Naive thymus-derived CD8-positive, alpha-beta T cell (primary cell): ENCODE data around the gene MYH6. TPM values are rescaled to one million over a fixed set of nuclear protein-coding genes. Genes with fewer than 3 reads are reported as not detected.

Experiments used
- ATAC-seq, 2 donors: fragments of 150-1000 bp; cut with Tn5 transposase in 1 of 2; sonication (Bioruptor Pico), chemical (Tn5 transposase) in 1 of 2; 1 replicate in 1 of 2; 2 replicates in 1 of 2; pipeline ENCODE4 v1.10.0; 2021; ENCODE audit warnings: mild to moderate bottlenecking in 2 of 2, moderate library complexity in 2 of 2
- POLR2A ChIA-PET: fragments of 350-600 bp; sonication (Branson Sonifier 250); formaldehyde crosslinking; loops from one replicate; lab custom pipeline; 2021; ENCODE audit warnings: antibody characterized with exemption; lab: Charles Lee
- DNase-seq, 10 donors: peaks; one replicate each; pipeline versions ENCODE4 v3.0.0 to v3.0.0-alpha.2; 2020 to 2022
- H3K27ac Mint-ChIP-seq, 10 donors: one replicate each; pipeline ENCODE4 v1.8.0; 2020 to 2022; ENCODE audit warnings: mild to moderate bottlenecking in 10 of 10, mixed read lengths in 10 of 10, moderate library complexity in 4 of 10, inconsistent platforms in 1 of 10
- H3K27me3 Mint-ChIP-seq, 5 donors: one replicate each; pipeline ENCODE4 v1.8.0; 2021 to 2022; ENCODE audit warnings: mixed read lengths in 5 of 5
- H3K36me3 Mint-ChIP-seq, 3 donors: one replicate each; pipeline ENCODE4 v1.8.0; 2020 to 2022; ENCODE audit warnings: mixed read lengths in 3 of 3, mild to moderate bottlenecking in 2 of 3, inconsistent platforms in 1 of 3
- H3K4me1 Mint-ChIP-seq, 4 donors: one replicate each; pipeline ENCODE4 v1.8.0; 2021 to 2022; ENCODE audit warnings: mixed read lengths in 4 of 4
- H3K4me3 Mint-ChIP-seq, 10 donors: one replicate each; pipeline ENCODE4 v1.8.0; 2020 to 2022; ENCODE audit warnings: mild to moderate bottlenecking in 10 of 10, mixed read lengths in 10 of 10, moderate library complexity in 6 of 10, inconsistent platforms in 1 of 10
- H3K9me3 Mint-ChIP-seq, 9 donors: one replicate each; pipeline ENCODE4 v1.8.0; 2020 to 2022; ENCODE audit warnings: mixed read lengths in 9 of 9, mild to moderate bottlenecking in 3 of 9, inconsistent platforms in 1 of 9, moderate library complexity in 1 of 9
- polyA plus RNA-seq, 3 donors: library from polyadenylated mRNA; unstranded; fragments of 300-500 nt; fragmentation: Illumina TruSeq; gene quantifications; one replicate each; pipeline ENCODE4 v1.2.3, GENCODE V29; 2021
- total RNA-seq, 8 experiments: library from RNA in 2 of 8; stranded (reverse) in 2 of 8; gene quantifications; one replicate each; pipeline ENCODE4 v1.2.3 and lab custom pipeline; 2021 to 2026

The MYH6 gene
- total and polyA plus RNA-seq, 5 experiments from 2014 or later: not detected

DNA sequence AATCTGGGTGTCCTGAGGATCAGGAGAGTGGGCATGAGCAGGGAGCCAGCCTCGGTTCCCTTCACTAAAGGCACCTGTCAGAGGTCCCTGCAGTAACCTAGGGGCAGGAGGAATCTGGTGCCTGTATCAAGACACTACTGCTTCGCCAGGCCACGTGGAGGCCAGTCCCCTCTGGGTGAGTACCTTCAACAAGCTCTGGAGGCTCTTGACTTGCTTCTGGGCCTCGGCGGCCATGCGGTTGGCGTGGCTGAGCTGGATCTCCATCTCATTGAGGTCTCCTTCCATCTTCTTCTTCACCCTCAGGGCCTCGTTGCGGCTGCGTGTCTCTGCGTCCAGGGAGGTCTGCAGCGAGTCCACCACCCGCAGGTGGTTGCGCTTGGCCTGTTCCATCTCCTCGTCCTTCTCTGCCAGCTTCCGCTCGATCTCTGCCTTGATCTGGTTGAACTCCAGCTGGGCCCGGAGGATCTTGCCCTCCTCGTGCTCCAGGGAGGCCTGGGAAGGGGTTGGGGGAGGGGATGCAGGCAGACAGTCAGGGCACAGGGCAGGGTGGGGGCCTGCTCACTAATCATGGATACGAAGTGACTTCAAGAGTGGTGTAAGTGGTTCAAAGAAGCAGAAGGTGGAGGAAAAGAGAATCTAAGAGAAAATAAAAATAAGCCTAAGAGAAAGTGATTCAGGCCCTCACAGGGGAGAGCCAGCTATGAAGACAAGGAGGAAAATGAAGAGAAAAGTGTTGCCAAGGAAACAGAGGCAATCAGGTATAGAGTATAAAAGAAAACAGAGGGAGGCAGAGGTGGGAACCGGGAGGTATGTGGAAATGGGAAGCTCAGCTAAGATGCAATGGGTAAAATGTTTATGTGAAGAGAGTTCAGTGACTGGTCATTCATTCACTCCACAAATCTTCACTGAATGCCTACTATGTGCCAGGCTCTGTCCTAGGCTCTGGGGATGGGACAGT, 8.0 kb upstream of the MYH6 start:
- no peak for DNase-seq
- Mint-ChIP-seq H3K9me3 (no peaks in the 10 kb centered on the region), H3K27me3 (peaks cover 0 to 26% (median 8%) of the 10 kb centered on the region in 5 donors), H3K4me1 (no peaks in the 10 kb centered on the region), H3K27ac (peak overlapping the region in 3 of 10 donors; percentile 15 to 53 (median 47)), H3K4me3 (no peak overlapping the region), H3K36me3 (no peaks in the 10 kb centered on the region)
- POLR2A ChIA-PET: no interaction called here
- ATAC-seq: no peak

DNA sequence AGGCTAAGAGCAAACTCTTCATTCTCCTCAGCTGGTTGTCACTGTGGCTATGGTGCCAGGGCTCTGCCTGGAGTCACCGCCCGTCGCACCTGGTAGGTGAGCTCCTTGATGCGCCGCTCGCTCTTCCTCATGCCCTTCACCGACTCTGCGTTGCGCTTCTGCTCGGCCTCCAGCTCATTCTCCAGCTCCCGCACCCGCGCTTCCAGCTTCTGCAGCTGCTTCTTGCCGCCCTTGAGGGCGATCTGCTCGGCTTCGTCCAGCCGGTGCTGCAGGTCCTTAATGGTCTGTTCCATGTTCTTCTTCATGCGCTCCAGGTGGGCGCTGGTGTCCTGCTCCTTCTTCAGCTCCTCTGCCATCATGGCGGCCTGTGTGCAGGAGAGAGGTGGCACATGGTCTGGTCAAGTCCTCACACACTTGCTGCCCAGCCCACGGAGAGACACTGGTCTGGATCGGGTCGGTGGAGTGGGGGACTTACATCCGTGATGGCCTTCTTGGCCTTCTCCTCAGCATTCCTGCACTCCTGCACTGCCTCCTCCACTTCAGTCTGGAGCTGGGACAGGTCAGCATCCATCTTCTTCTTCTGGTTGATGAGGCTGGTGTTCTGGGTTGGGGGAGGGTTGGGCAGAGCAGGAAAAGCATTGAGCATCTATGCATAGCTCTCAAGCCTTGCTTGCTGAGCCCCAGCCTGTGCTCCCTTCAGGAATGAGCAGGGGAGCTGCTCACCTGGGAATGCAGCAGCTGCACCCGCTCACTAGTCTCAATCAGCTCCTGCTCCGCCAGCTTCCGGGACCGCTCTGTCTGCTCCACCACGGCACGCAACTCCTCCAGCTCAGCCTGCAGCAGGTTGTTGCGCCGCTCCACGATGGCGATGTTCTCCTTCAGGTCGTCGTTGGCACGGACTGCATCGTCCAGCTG, 7.1 kb upstream of the MYH6 start:
- peaks cover 0 to 32% (median 9%) of the 10 kb centered on the region in 5 donors for H3K27me3 Mint-ChIP-seq
- no peak overlapping the region for H3K4me3 Mint-ChIP-seq
- H3K27ac Mint-ChIP-seq: no peak overlapping the region
- H3K9me3 Mint-ChIP-seq: no peaks in the 10 kb centered on the region
- POLR2A ChIA-PET: no interaction called here
- ATAC-seq (no peak), DNase-seq (no peak)
- no peaks in the 10 kb centered on the region for H3K36me3 Mint-ChIP-seq
- H3K4me1 Mint-ChIP-seq: no peaks in the 10 kb centered on the region

DNA sequence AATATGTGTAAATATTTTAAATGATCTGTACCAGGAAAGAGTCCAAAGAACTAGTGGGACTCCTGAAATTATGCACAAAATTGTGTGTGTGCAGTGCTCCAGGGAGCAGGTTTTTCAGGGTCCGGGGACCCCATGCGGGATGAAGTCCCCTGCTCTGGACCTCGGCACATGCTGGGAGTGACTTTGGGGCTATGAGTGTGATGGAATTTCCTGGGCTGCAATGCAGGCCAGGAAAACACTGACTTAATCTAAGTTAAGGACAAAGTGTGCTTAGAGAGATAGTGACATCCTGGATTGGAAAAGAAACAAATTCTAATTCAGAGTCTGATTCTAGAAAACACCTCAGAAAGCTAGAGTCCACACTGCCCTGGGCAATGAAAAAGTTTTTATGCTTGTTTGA, 6.2 kb upstream of the MYH6 start:
- ATAC-seq (no peak), DNase-seq (no peak)
- peaks cover 0 to 24% (median 9%) of the 10 kb centered on the region in 5 donors for H3K27me3 Mint-ChIP-seq
- H3K4me3 Mint-ChIP-seq: no peak overlapping the region
- peak overlapping the region in 1 of 10 donors; percentile 28 for H3K27ac Mint-ChIP-seq
- H3K9me3 Mint-ChIP-seq: no peaks in the 10 kb centered on the region
- POLR2A ChIA-PET: no interaction called here
- no peaks in the 10 kb centered on the region for H3K36me3 Mint-ChIP-seq
- no peaks in the 10 kb centered on the region for H3K4me1 Mint-ChIP-seq

DNA sequence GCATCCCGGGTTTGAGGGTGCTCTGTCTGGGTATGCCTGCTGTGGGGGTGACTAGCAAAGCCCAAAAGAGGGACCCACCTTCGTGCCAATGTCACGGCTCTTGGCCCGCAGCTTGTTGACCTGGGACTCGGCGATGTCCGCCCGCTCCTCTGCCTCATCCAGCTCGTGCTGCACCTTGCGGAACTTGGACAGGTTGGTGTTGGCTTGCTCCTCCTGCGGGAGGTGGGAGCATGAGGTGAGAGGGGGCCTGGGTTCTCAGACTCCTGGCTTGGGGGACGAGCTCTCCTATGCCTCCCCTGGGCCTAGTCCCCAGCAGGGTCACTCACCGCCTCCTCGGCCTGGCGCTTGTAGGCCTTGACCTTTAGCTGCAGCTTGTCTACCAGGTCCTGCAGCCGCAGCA, 5.6 kb upstream of the MYH6 start:
- H3K9me3 Mint-ChIP-seq: no peaks in the 10 kb centered on the region
- H3K36me3 Mint-ChIP-seq: no peaks in the 10 kb centered on the region
- no peak overlapping the region for H3K4me3 Mint-ChIP-seq
- DNase-seq (no peak), ATAC-seq (no peak)
- peaks cover 0 to 19% (median 12%) of the 10 kb centered on the region in 5 donors for H3K27me3 Mint-ChIP-seq
- POLR2A ChIA-PET: no interaction called here
- H3K27ac Mint-ChIP-seq: peak overlapping the region in 1 of 10 donors; percentile 28
- H3K4me1 Mint-ChIP-seq: no peaks in the 10 kb centered on the region

DNA sequence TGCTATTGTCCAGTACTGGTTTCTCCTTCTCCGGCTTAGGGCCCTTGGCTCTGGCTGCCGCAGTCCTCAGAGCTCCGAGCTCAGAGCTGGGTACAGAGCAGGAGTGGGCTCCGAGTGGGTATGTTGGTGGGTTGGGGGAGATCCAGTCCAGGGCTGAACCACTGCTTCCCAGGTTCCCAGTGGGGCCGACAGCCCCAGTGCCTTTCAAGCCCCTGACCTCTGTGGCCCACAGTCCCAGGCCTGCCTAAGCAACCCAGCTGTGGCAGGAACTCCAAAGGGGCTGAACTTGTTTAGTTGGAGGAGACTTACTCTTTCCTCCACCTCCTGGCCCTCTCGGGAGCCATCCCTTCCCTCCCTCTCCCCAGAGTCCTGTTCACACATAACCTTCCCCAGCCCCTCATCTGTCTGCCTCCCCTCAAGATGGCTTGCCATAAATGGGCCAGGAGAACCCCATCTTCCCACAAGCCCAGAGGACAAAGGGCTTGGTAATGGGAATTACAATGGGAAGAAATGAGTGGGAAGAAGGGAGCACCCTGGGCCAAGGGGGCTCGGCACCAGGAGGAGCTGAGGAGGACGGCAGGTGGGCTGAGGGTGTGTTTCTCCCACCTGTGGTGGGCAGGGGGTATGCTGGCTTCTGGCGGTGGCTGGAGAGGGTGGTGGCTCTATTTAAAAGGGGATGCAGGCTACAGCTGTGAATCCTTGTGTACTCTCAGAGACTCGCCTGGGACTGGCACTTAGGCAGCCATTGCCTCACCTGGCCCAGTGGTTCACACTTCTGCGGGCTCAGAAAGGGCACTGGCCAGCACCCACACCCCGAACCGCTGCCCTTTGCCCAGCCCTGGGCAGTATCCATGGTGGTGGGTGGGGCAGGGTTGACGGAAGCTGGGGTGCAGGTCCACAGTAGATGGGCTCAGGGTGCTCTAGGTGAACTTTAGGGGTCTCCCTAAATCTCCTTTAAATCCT, 3.8 kb upstream of the MYH6 start:
- Mint-ChIP-seq H3K36me3 (no peaks in the 10 kb centered on the region), H3K4me3 (no peak overlapping the region), H3K9me3 (no peaks in the 10 kb centered on the region), H3K4me1 (no peaks in the 10 kb centered on the region), H3K27ac (peak overlapping the region in 2 of 10 donors; percentile 25 to 48), H3K27me3 (peaks cover 4 to 15% (median 14%) of the 10 kb centered on the region in 5 donors)
- POLR2A ChIA-PET: no interaction called here
- ATAC-seq: no peak
- no peak for DNase-seq

DNA sequence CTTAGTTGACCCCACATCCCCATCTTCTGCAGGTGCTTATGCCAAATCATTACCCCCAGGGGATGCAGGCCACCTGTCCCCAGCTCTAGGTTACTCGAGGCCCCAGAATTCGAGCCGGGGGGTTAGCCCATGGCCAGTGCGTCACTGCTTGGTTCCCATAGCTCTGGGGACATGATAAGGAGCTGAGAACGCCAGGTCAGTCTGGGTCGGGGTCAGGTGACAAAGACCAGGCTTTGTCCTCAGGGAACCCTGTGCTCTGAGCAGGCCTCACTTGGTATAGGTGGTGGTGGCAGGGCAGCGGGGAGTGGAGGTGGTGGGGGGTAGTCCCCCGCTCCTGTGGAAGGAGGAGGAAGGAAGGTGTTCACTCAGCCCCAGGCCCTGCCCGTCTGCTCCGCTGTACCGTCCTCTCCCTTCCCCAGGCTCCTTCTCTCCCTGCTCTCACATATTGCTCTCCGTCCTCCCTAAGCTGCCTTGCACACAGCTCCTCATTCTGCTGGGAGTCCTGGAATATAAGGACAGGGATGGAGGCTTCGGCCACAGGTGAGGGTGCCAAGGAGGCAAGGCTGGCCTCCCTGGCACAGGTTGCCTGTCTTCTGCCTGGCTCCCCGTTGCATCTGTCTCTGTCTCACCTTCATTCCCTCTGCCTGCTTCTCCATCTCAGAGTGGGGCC, 2.0 kb upstream of the MYH6 start:
- peak in 1 of 10 donors; percentile 32 for DNase-seq
- POLR2A ChIA-PET: no interaction called here
- H3K27me3 Mint-ChIP-seq: peaks cover 4 to 19% (median 12%) of the 10 kb centered on the region in 5 donors
- no peak overlapping the region for H3K4me3 Mint-ChIP-seq
- H3K27ac Mint-ChIP-seq: no peak overlapping the region
- no peak for ATAC-seq
- H3K9me3 Mint-ChIP-seq: no peaks in the 10 kb centered on the region
- H3K4me1 Mint-ChIP-seq: peaks cover 0 to 8% (median 2%) of the 10 kb centered on the region in 4 donors
- H3K36me3 Mint-ChIP-seq: no peaks in the 10 kb centered on the region

DNA sequence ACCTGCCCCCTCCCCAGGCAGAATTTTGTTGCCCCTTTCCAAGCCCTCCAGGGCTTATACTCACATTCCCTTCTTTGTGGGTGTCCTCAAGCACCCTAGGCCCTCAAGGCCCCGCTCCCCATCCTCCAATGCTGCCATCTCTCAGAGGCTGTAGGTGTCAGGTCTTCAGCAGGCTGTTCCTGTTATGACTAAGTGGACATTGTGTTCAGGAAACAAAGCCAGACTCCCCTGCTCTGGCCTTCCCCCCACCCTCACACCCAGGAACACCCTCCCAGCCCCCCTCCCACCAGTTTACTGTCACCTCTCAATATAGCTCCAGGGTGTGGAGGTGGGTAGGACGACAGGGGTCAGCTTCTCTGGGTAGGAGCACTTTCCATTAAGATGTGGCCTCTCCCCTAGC, 1.4 kb upstream of the MYH6 start:
- Mint-ChIP-seq H3K36me3 (no peaks in the 10 kb centered on the region), H3K27me3 (peaks cover 4 to 19% (median 19%) of the 10 kb centered on the region in 5 donors), H3K4me1 (peaks cover 0 to 8% (median 2%) of the 10 kb centered on the region in 4 donors), H3K27ac (no peak overlapping the region), H3K4me3 (no peak overlapping the region), H3K9me3 (no peaks in the 10 kb centered on the region)
- DNase-seq (no peak), ATAC-seq (no peak)
- POLR2A ChIA-PET: no interaction called here

DNA sequence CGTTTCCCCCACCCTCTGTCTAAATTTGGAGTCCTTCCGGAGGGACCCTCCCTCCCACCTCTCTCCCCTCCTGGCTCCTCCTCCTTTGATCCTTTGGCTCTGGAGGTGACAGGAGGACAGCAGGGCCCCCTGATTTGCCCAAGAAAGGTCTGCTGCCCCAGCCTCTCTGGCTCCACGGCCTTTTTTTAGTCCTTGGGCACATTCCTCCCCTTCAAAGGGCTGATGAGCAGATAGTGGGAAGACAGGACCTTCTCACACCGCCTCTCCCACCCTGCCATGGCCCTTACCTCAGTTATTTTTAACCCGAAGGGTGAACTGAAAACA, 196 bp upstream of the MYH6 start:
- H3K27me3 Mint-ChIP-seq: peaks cover 4 to 26% (median 19%) of the 10 kb centered on the region in 5 donors
- POLR2A ChIA-PET: no interaction called here
- no peak for ATAC-seq
- H3K4me1 Mint-ChIP-seq: peaks cover 0 to 8% (median 2%) of the 10 kb centered on the region in 4 donors
- peak in 1 of 10 donors; percentile 44 for DNase-seq
- H3K36me3 Mint-ChIP-seq: no peaks in the 10 kb centered on the region
- no peak overlapping the region for H3K27ac Mint-ChIP-seq
- H3K9me3 Mint-ChIP-seq: no peaks in the 10 kb centered on the region
- H3K4me3 Mint-ChIP-seq: no peak overlapping the region

DNA sequence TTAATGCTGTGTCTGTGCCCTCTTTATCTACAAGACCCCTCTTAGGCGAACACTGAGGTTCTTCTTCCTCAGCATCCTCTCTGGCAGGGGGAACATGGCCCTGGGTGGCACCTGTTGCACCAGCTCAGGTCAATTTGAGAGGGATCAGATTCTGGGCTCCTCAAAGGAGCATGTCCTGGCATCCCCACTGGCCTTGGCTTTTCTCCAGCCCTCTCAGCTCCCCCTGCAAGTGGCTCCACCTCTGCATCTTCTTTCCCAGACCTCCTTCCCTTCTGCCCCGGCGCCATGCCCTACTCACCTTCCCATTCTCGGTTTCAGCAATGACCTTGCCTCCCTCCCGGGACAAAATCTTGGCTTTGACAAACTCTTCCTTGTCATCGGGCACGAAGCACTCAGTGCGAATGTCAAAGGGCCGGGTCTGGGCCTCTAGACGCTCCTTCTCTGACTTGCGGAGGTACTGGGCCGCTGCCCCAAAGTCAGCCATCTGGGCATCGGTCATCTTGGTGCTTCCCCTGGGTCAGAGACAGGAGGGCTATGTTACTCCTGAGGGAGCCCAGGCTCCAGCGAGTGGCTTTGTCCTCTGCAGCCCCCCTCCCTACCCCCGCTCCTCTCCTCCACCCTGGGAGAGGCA, 1.2 kb downstream of the MYH6 start:
- Mint-ChIP-seq H3K27me3 (peaks cover 4 to 31% (median 24%) of the 10 kb centered on the region in 5 donors), H3K36me3 (no peaks in the 10 kb centered on the region), H3K4me1 (peaks cover 0 to 8% (median 2%) of the 10 kb centered on the region in 4 donors), H3K9me3 (no peaks in the 10 kb centered on the region), H3K27ac (peak overlapping the region in 1 of 10 donors; percentile 22), H3K4me3 (no peak overlapping the region)
- DNase-seq (peak in 1 of 10 donors; percentile 48), ATAC-seq (no peak)
- POLR2A ChIA-PET: no interaction called here

DNA sequence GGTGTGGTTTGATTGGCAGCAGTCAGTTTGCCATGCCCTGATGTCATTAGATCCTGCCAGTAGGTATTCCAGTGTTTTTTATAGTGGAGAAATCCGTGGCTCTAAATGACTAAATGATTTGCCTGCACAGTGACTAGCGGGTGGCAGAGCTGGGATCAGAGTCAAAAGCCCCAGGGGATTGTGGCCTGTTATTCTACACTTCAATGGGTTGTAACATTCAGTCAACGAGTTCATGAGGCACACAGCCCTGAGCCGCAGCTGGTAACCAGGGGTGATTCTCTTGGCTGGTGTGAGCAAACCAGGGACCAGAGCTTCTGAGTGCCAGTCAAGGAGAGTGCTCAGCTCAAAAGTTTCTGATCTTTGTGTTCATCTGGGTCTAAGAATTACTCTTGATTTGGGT, 1.8 kb downstream of the MYH6 start:
- Mint-ChIP-seq H3K27ac (peak overlapping the region in 1 of 10 donors; percentile 37), H3K36me3 (no peaks in the 10 kb centered on the region), H3K9me3 (no peaks in the 10 kb centered on the region), H3K4me3 (no peak overlapping the region), H3K4me1 (peaks cover 0 to 8% (median 2%) of the 10 kb centered on the region in 4 donors), H3K27me3 (peaks cover 5 to 31% (median 26%) of the 10 kb centered on the region in 5 donors)
- POLR2A ChIA-PET: no interaction called here
- ATAC-seq (no peak), DNase-seq (peak in 1 of 10 donors; percentile 13)

DNA sequence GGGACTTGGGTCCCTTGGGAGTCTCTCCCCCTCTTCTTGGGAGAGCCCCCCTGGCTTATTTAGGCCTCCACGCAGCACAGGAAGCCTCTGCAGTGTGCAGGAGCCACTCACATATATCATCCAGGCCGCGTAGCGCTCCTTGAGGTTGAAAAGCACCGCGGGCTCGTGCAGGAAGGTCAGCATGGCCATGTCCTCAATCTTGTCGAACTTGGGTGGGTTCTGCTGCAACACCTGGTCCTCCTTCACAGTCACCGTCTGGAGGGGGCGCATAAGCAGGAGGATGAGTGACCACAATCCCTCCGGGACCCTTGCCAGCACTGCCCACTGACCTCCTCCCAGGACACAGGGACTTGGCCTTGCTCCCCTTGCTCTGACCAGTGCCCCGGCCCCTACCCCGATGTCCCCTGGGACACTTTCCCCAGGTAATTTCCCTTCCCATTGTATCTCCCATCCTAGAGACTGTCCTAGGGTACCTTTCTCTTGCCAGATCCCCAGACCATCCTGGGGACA, 2.5 kb downstream of the MYH6 start:
- ATAC-seq: no peak
- no peaks in the 10 kb centered on the region for H3K36me3 Mint-ChIP-seq
- peaks cover 5 to 26% (median 24%) of the 10 kb centered on the region in 5 donors for H3K27me3 Mint-ChIP-seq

More for the DNA sequence above, 2.5 kb downstream of the MYH6 start:
- Mint-ChIP-seq H3K27ac (no peak overlapping the region), H3K4me3 (no peak overlapping the region), H3K4me1 (peaks cover 0 to 8% (median 2%) of the 10 kb centered on the region in 4 donors), H3K9me3 (no peaks in the 10 kb centered on the region)
- DNase-seq: peak in 1 of 10 donors; percentile 27
- POLR2A ChIA-PET: no interaction called here
